Psoas muscle (tissue), 8 donors: ENCODE measurements around the gene FUT1. TPM values are rescaled to one million over a fixed set of nuclear protein-coding genes. Genes with fewer than 3 reads are reported as not detected.

Source experiments
- ATAC-seq, 4 donors: fragments of 200-7000 bp; cut with Tn5 transposase; one replicate each; pipeline ENCODE4 v1.9.1; 2020; ENCODE audit warnings: moderate library complexity in 3 of 4, mild to moderate bottlenecking in 2 of 4
- DNase-seq, 2 donors: peaks; one replicate each; pipeline ENCODE4 v3.0.0-alpha.2; 2020
- H3K27ac ChIP-seq: fragments of 200-600 bp; one replicate; pipeline ENCODE4 v1.8.0; 2022
- H3K27me3 ChIP-seq, 3 donors: fragments of 200-600 bp in 1 of 3; one replicate each; pipeline versions ENCODE4 v1.6.1 to v1.8.0; 2013 to 2022; ENCODE audit warnings: low read length in 2 of 3, mild to moderate bottlenecking in 2 of 3, moderate library complexity in 1 of 3; ENCODE audit not compliant: insufficient read depth in 3 of 3
- H3K36me3 ChIP-seq, 2 donors: fragments of 200-600 bp in 1 of 2; one replicate each; pipeline versions ENCODE4 v1.6.1 to v1.8.0; 2013 to 2022; ENCODE audit warnings: low read depth in 1 of 2, mild to moderate bottlenecking in 1 of 2, moderate library complexity in 1 of 2; ENCODE audit not compliant: insufficient read depth in 1 of 2
- H3K4me1 ChIP-seq: fragments of 200-600 bp; one replicate; pipeline ENCODE4 v1.8.0; 2022
- H3K4me3 ChIP-seq: fragments of 200-600 bp; one replicate; pipeline ENCODE4 v1.8.0; 2022; ENCODE audit warnings: mild to moderate bottlenecking
- H3K9me3 ChIP-seq: fragments of 200-600 bp; one replicate; pipeline ENCODE4 v1.8.0; 2022
- WGBS, 3 donors: extraction: QIAGEN DNeasy Blood & Tissue Kit; methylation state at CpG; one replicate each; pipeline versions ENCODE4 v1.1.6 to v1.1.7; 2013; 5-methylcytosine and 5-hydroxymethylcytosine counted together
- intact Hi-C, 2 donors: fragments of 100-400 bp; cut with DNase I; formaldehyde crosslinking; loops; one replicate each; pipeline versions ENCODE4 v1.11.0 to v1.14.2; 2022
- polyA plus RNA-seq, 3 donors: library from polyadenylated mRNA; stranded (reverse); fragments of 200-250 nt; gene quantifications; one replicate each; pipeline ENCODE4 v1.2.3, GENCODE V29; 2013
- total RNA-seq, 4 donors: library from RNA; stranded (reverse); fragmentation: NEBNext Ultra II Directional in 2 of 4; extraction: Animal tissue kit (Norgen Biotek cat#: 25700) in 2 of 4; gene quantifications; one replicate each; pipeline versions ENCODE4 v1.2.1 to v1.2.4, GENCODE V29; 2021 to 2023
- TF ChIP-seq, protein P1 (sequence below): fragments of 200-600 bp; IDR thresholded peaks from one replicate; pipeline ENCODE4 v1.8.0; 2022; ENCODE audit warnings: antibody characterized with exemption
- donor health status: healthy with polysubstance abuse.
- donor health status: DM: no; HTN: no; CAD: no; lungs with moderate emphysema.
- donor health status: Bipolar disorder and iron deficiency.
- donor health status: healthy.
- donor health status: DM: yes; HTN: yes; CAD: no.
- donor health status: DM: no; HTN: no; CAD: no.
- donor health status: DM: no; HTN: no; CAD: no.
- donor health status: DM: yes; HTN: yes; CAD: no.

Gene FUT1
- total and polyA plus RNA-seq, 7 donors: 1.1 to 2.3 (median 1.6) TPM

DNA sequence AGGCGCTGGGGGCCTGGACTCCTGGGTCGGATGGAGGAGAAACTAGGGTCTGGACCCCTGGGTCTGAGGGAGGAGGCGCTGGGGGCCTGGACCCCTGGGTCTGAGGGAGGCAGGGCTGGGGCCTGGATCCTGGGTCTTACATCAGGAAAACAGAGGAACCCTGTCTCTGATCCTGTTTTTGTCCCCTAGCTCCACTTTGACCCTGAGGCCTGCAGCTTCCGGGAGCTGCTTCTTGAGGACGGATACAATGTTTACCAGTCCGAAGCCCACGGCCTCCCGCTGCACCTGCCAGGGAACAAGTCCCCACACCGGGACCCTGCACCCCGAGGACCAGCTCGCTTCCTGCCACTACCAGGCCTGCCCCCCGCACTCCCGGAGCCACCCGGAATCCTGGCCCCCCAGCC, 5.3 kb upstream of the FUT1 start:
- 91 to 94% (median 92%) methylated on average over 14 of the region's 14 CpGs for WGBS, 3 donors
- Histone ChIP-seq H3K27ac (no peak overlapping the region), H3K4me3 (no peak overlapping the region), H3K4me1 (peaks cover 24% of the 10 kb centered on the region), H3K27me3 (no peaks in the 10 kb centered on the region), H3K36me3 (no peaks in the 10 kb centered on the region), H3K9me3 (no peaks in the 10 kb centered on the region)
- TF ChIP-seq, protein P1, sequence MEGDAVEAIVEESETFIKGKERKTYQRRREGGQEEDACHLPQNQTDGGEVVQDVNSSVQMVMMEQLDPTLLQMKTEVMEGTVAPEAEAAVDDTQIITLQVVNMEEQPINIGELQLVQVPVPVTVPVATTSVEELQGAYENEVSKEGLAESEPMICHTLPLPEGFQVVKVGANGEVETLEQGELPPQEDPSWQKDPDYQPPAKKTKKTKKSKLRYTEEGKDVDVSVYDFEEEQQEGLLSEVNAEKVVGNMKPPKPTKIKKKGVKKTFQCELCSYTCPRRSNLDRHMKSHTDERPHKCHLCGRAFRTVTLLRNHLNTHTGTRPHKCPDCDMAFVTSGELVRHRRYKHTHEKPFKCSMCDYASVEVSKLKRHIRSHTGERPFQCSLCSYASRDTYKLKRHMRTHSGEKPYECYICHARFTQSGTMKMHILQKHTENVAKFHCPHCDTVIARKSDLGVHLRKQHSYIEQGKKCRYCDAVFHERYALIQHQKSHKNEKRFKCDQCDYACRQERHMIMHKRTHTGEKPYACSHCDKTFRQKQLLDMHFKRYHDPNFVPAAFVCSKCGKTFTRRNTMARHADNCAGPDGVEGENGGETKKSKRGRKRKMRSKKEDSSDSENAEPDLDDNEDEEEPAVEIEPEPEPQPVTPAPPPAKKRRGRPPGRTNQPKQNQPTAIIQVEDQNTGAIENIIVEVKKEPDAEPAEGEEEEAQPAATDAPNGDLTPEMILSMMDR: no peak
- no peak for DNase-seq
- ATAC-seq: no peak
- intact Hi-C loops: no loop called here

DNA sequence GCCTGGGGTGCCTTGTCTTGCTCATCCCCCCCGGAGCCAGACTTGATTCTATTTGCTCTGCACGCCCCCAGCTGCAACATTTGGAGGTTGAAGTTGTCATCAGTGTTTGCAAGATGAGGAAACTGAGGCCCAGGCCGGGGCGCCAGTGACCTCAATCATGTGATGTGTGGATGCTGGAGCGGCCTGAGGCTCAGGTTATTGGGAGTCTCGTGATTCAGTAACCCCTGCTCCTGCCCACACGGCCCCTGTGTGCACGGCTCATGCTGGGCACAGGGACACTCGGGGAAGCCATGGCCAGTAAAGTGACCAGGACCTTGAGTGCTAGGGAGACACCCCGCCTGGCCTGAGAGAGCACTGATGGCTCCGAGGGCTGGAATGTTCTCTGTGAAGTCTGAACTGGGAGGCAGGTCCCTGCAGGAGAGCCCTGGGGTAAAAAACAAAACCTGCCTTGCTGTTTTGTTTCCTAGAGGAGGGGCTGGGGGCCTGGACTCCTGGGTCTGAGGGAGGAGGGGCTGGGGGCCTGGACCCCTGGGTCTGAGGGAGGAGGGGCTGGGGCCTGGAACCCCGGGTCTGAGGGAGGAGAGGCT, 4.7 kb upstream of the FUT1 start:
- Histone ChIP-seq H3K9me3 (no peaks in the 10 kb centered on the region), H3K4me3 (no peak overlapping the region), H3K36me3 (no peaks in the 10 kb centered on the region), H3K27me3 (no peaks in the 10 kb centered on the region), H3K4me1 (peaks cover 26% of the 10 kb centered on the region), H3K27ac (no peak overlapping the region)
- 84 to 92% (median 89%) methylated on average over 12 of the region's 12 CpGs for WGBS, 3 donors
- TF ChIP-seq, protein P1: no peak
- intact Hi-C loops: no loop called here
- ATAC-seq: no peak
- no peak for DNase-seq

DNA sequence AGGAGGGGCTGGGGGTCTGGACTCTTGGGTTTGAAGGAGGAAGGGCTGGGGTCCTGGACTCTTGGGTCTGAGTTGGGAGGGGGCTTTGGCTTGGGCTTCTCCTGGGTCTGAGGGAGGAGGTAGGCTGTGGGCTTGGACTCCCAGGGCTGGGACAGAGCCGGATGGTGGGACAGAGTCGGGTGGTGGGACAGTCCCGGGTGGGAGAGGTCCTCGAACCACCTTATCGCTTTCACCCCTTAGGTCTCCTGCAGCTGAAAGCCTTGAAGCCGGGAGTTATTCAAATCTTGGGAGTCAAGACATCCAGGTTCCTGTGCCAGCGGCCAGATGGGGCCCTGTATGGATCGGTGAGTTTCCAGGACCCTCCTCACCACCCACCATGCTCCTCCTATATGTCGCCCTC, 4.2 kb upstream of the FUT1 start:
- H3K36me3 ChIP-seq: no peaks in the 10 kb centered on the region
- no peak overlapping the region for H3K27ac ChIP-seq
- intact Hi-C loops: no loop called here
- no peaks in the 10 kb centered on the region for H3K27me3 ChIP-seq
- DNase-seq (no peak), ATAC-seq (no peak)
- TF ChIP-seq, protein P1: no peak
- 83 to 86% (median 86%) methylated on average over 8 to 9 of the region's 9 CpGs for WGBS, 3 donors
- peaks cover 26% of the 10 kb centered on the region for H3K4me1 ChIP-seq
- H3K9me3 ChIP-seq: no peaks in the 10 kb centered on the region
- H3K4me3 ChIP-seq: no peak overlapping the region

DNA sequence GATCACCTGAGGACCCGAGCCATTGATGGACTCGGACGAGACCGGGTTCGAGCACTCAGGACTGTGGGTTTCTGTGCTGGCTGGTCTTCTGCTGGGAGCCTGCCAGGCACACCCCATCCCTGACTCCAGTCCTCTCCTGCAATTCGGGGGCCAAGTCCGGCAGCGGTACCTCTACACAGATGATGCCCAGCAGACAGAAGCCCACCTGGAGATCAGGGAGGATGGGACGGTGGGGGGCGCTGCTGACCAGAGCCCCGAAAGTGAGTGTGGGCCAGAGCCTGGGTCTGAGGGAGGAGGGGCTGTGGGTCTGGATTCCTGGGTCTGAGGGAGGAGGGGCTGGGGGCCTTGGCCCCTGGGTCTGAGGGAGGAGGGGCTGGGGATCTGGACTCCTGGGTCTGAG, 3.8 kb upstream of the FUT1 start:
- no peak overlapping the region for H3K4me3 ChIP-seq
- TF ChIP-seq, protein P1: no peak
- intact Hi-C loops: no loop called here
- H3K27me3 ChIP-seq: no peaks in the 10 kb centered on the region
- no peak for ATAC-seq
- no peak for DNase-seq
- no peak overlapping the region for H3K27ac ChIP-seq
- no peaks in the 10 kb centered on the region for H3K36me3 ChIP-seq
- H3K4me1 ChIP-seq: peaks cover 26% of the 10 kb centered on the region
- no peaks in the 10 kb centered on the region for H3K9me3 ChIP-seq
- WGBS, 3 donors: 83 to 90% (median 86%) methylated on average over 10 to 11 of the region's 11 CpGs

DNA sequence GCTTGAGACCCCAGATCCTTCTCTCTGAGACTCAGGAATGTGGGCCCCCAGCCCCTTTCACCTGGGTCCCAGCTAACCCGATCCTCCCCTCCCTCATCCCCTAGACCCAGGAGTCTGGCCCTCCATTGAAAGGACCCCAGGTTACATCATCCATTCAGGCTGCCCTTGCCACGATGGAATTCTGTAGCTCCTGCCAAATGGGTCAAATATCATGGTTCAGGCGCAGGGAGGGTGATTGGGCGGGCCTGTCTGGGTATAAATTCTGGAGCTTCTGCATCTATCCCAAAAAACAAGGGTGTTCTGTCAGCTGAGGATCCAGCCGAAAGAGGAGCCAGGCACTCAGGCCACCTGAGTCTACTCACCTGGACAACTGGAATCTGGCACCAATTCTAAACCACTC, 3.3 kb upstream of the FUT1 start:
- peak in 3 of 4 donors; percentile 45 to 63 (median 51) for ATAC-seq
- Histone ChIP-seq H3K9me3 (no peaks in the 10 kb centered on the region), H3K27me3 (no peaks in the 10 kb centered on the region), H3K4me3 (no peak overlapping the region), H3K36me3 (no peaks in the 10 kb centered on the region), H3K27ac (no peak overlapping the region), H3K4me1 (peaks cover 26% of the 10 kb centered on the region)
- TF ChIP-seq, protein P1: no peak
- 36 to 53% (median 38%) methylated on average over 5 of the region's 5 CpGs for WGBS, 3 donors
- intact Hi-C loops: no loop called here
- DNase-seq: no peak
